ENCODE measurements around the gene MBIP.

MBIP gene

DNA sequence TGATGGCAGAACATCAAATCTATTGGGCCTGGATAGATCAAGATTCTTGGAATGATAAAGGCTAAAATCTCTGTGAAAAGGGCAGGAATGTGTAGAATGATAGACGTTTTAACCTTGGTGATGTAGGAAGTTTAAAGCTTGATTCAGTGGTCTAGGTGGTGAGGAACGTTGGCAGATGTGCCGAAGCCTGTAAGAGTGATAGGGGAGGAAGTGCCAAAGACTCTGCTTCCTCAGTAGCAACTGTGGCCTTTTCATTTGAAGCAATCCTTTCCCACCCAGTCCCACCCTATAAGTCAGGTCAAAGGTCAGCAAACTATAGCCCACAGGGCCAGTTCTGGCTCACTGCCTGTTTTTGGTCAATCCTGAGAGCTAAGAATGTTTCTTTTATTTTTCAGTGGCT lies 62.2 kb downstream of the MBIP start:
- DNase-seq = no peak

- DNase-seq = no peak
These were observed 64.2 kb downstream of the MBIP start for GRCh38 chr14:36256126-36256801.

GRCh38 chr14:36254020-36254624 lies 66.3 kb downstream of the MBIP start:
- DNase-seq = no peak
